IMR-90 (cell line): ENCODE results near the gene B3GNT5.

Experiments used
- CEBPB ChIP-seq: IDR thresholded peaks from 2 replicates; pipeline ENCODE4 v1.6.1; 2012; ENCODE audit warnings: low read depth, low read length, improper control_type of control experiment
- CTCF ChIP-seq: conservative IDR thresholded peaks from 2 replicates; pipeline ENCODE4 v1.5.1; 2012; ENCODE audit warnings: mild to moderate bottlenecking, low read depth, low read length, improper control_type of control experiment
- POLR2A ChIP-seq: IDR thresholded peaks from 2 replicates; pipeline ENCODE4 v1.6.1; 2012; ENCODE audit warnings: mild to moderate bottlenecking, low read depth, low read length
- RAD21 ChIP-seq: IDR thresholded peaks from 2 replicates; pipeline ENCODE4 v1.6.1; 2012; ENCODE audit warnings: low read length, improper control_type of control experiment
- RCOR1 ChIP-seq: IDR thresholded peaks from 2 replicates; pipeline ENCODE4 v1.6.1; 2012; ENCODE audit warnings: mild to moderate bottlenecking, low read length, improper control_type of control experiment; ENCODE audit not compliant: insufficient replicate concordance
- SMC3 ChIP-seq: fragments of 150-350 bp; IDR thresholded peaks from 2 replicates; pipeline ENCODE4 v1.6.1; 2016; ENCODE audit warnings: low read depth, mild to moderate bottlenecking, antibody characterized with exemption, low read length, moderate library complexity
- TF ChIP-seq, protein P1 (sequence below): fragments of 150-350 bp; IDR thresholded peaks from 2 replicates; pipeline ENCODE4 v1.6.1; 2017; ENCODE audit warnings: mild to moderate bottlenecking, antibody characterized with exemption, low read length, low read depth

- TF ChIP-seq CTCF, result no peak
- TF ChIP-seq POLR2A, result no peak
- no peak for TF ChIP-seq CEBPB
- no peak for TF ChIP-seq RAD21
- no peak for TF ChIP-seq SMC3
- TF ChIP-seq, protein P1, sequence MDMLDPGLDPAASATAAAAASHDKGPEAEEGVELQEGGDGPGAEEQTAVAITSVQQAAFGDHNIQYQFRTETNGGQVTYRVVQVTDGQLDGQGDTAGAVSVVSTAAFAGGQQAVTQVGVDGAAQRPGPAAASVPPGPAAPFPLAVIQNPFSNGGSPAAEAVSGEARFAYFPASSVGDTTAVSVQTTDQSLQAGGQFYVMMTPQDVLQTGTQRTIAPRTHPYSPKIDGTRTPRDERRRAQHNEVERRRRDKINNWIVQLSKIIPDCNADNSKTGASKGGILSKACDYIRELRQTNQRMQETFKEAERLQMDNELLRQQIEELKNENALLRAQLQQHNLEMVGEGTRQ, result no peak
- TF ChIP-seq RCOR1, result no peak
Observed at GRCh38 chr3:183300996-183301562, 48.0 kb downstream of the B3GNT5 start.
